RWPE2 (cell line): Measurements from ENCODE around the gene DLL4.
"Not testable (repeated sequence)": the region's sequence is repeated elsewhere in the genome, so short reads cannot be mapped to it uniquely, and the experiment has no call there.

Experiments used
- ATAC-seq: fragments of 200-7000 bp; cut with Tn5 transposase; 3 replicates; pipeline ENCODE4 v1.9.1; 2021; ENCODE audit warnings: low read depth
- DNase-seq: peaks from one replicate; pipeline ENCODE4 v3.0.0-alpha.2; 2020; ENCODE audit warnings: low spot score
- H3K27ac ChIP-seq: fragments of 450-650 bp; 2 replicates; pipeline ENCODE4 v1.5.1; 2017; ENCODE audit warnings: mild to moderate bottlenecking; ENCODE audit not compliant: poor library complexity, severe bottlenecking
- H3K27me3 ChIP-seq: fragments of 250-450 bp; sonication (Bioruptor Pico); 2 replicates; pipeline ENCODE4 v1.5.1; 2021; ENCODE audit warnings: mild to moderate bottlenecking, moderate library complexity; ENCODE audit not compliant: insufficient read depth, poor library complexity, severe bottlenecking
- H3K36me3 ChIP-seq: fragments of 250-450 bp; sonication (Bioruptor Pico); 2 replicates; pipeline ENCODE4 v1.5.1; 2020; ENCODE audit warnings: low read depth, mild to moderate bottlenecking, moderate library complexity
- H3K4me1 ChIP-seq: fragments of 250-450 bp; sonication (Bioruptor Pico); 2 replicates; pipeline ENCODE4 v1.5.1; 2021; ENCODE audit warnings: mild to moderate bottlenecking, moderate library complexity; ENCODE audit not compliant: insufficient read depth, poor library complexity, severe bottlenecking
- H3K4me3 ChIP-seq: fragments of 250-450 bp; sonication (Bioruptor Pico); 2 replicates; pipeline ENCODE4 v1.5.1; 2021; ENCODE audit warnings: mild to moderate bottlenecking, moderate library complexity; ENCODE audit not compliant: severe bottlenecking
- H3K9me3 ChIP-seq: fragments of 250-450 bp; sonication (Bioruptor Pico); 2 replicates; pipeline ENCODE4 v1.5.1; 2021; ENCODE audit warnings: mild to moderate bottlenecking, moderate library complexity; ENCODE audit not compliant: severe bottlenecking
- CTCF ChIP-seq: fragments of 450-650 bp; IDR thresholded peaks from one replicate; pipeline ENCODE4 v1.5.1; 2017; ENCODE audit warnings: mild to moderate bottlenecking, moderate library complexity; ENCODE audit not compliant: poor library complexity, severe bottlenecking

Gene DLL4

GRCh38 chr15:40958723-40959122 lies 29.6 kb downstream of the DLL4 start:
- Histone ChIP-seq H3K9me3 (no peaks in the 10 kb centered on the region), H3K27ac (no peak overlapping the region), H3K27me3 (no peaks in the 10 kb centered on the region), H3K4me3 (no peak overlapping the region), H3K36me3 (peaks cover 33% of the 10 kb centered on the region), H3K4me1 (peaks cover 9% of the 10 kb centered on the region)
- DNase-seq (no peak), ATAC-seq (no peak)
- no peak for TF ChIP-seq CTCF

GRCh38 chr15:40959331-40960141 lies 30.4 kb downstream of the DLL4 start:
- TF ChIP-seq CTCF, result no peak

GRCh38 chr15:40960151-40960885 lies 31.2 kb downstream of the DLL4 start:
- no peak overlapping the region for H3K27ac ChIP-seq

More at GRCh38 chr15:40959331-40960141, 30.4 kb downstream of the DLL4 start:
- DNase-seq (peak; percentile 66), ATAC-seq (no peak)
- peaks cover 9% of the 10 kb centered on the region for H3K4me1 ChIP-seq
- H3K9me3 ChIP-seq, result no peaks in the 10 kb centered on the region
- no peak overlapping the region for H3K27ac ChIP-seq
- no peak overlapping the region for H3K4me3 ChIP-seq
- no peaks in the 10 kb centered on the region for H3K27me3 ChIP-seq
- peaks cover 26% of the 10 kb centered on the region for H3K36me3 ChIP-seq

GRCh38 chr15:40960925-40961324 lies 31.8 kb downstream of the DLL4 start:
- no peak; the same call in 2 of the 3 replicates for ATAC-seq
- H3K27me3 ChIP-seq, result no peaks in the 10 kb centered on the region
- peak; percentile 71 for DNase-seq
- peaks cover 9% of the 10 kb centered on the region for H3K4me1 ChIP-seq
- H3K9me3 ChIP-seq, result no peaks in the 10 kb centered on the region
- H3K27ac ChIP-seq, result no peak overlapping the region
- H3K36me3 ChIP-seq, result peaks cover 12% of the 10 kb centered on the region
- TF ChIP-seq CTCF, result no peak
- H3K4me3 ChIP-seq, result no peak overlapping the region

More at GRCh38 chr15:40960151-40960885, 31.2 kb downstream of the DLL4 start:
- ATAC-seq (no peak), DNase-seq (peak; percentile 69)
- H3K4me3 ChIP-seq, result no peak overlapping the region
- peaks cover 18% of the 10 kb centered on the region for H3K36me3 ChIP-seq
- H3K4me1 ChIP-seq, result peaks cover 9% of the 10 kb centered on the region
- no peaks in the 10 kb centered on the region for H3K27me3 ChIP-seq
- H3K9me3 ChIP-seq, result no peaks in the 10 kb centered on the region
- TF ChIP-seq CTCF, result no peak

GRCh38 chr15:40961740-40962139 lies 32.6 kb downstream of the DLL4 start:
- not testable (repeated sequence) for H3K9me3 ChIP-seq, ATAC-seq, H3K4me3 ChIP-seq, H3K27ac ChIP-seq, H3K4me1 ChIP-seq, H3K27me3 ChIP-seq, H3K36me3 ChIP-seq
- DNase-seq, result peak; percentile 47

GRCh38 chr15:40962317-40962716 lies 33.2 kb downstream of the DLL4 start:
- H3K27me3 ChIP-seq, H3K36me3 ChIP-seq, H3K9me3 ChIP-seq, ATAC-seq, H3K4me3 ChIP-seq, H3K4me1 ChIP-seq, H3K27ac ChIP-seq: not testable (repeated sequence)
- DNase-seq, result peak; percentile 15
